Measurements from ENCODE around the gene TSPAN9.

GRCh38 chr12:3185260-3185870, 108.2 kb downstream of the TSPAN9 start:
- no peak for TF ChIP-seq POLR2A (IDR thresholded peaks at IDR 0.05)
- no peak for TF ChIP-seq CTCF (IDR thresholded peaks at IDR 0.05)
